Neuronal stem cell (in vitro differentiated cells): ENCODE results near the gene DVL1.
A peak's percentile ranks its signal among the peaks of the same experiment; 100 is the strongest.

Source experiments
- DNase-seq: peaks from one replicate; pipeline ENCODE4 v3.0.0-alpha.2; 2013; ENCODE audit warnings: low spot score
- H2AFZ ChIP-seq: one replicate; pipeline ENCODE4 v1.6.1; 2013; ENCODE audit warnings: mild to moderate bottlenecking, low read length, inconsistent platforms
- H2AK5ac ChIP-seq: 2 replicates; pipeline ENCODE4 v1.6.1; 2013; ENCODE audit warnings: low read depth, mild to moderate bottlenecking, inconsistent platforms, low read length, moderate library complexity, mixed read lengths
- H2BK120ac ChIP-seq: 2 replicates; pipeline ENCODE4 v1.6.1; 2013; ENCODE audit warnings: low read depth, mild to moderate bottlenecking, inconsistent platforms, low read length, moderate library complexity, mixed read lengths
- H2BK12ac ChIP-seq: one replicate; pipeline ENCODE4 v1.6.1; 2013; ENCODE audit warnings: low read length, inconsistent platforms
- H2BK15ac ChIP-seq: 2 replicates; pipeline ENCODE4 v1.6.1; 2013; ENCODE audit warnings: mild to moderate bottlenecking, low read length, inconsistent platforms, mixed read lengths
- H2BK5ac ChIP-seq: one replicate; pipeline ENCODE4 v1.6.1; 2013; ENCODE audit warnings: inconsistent platforms, mild to moderate bottlenecking, low read length, moderate library complexity
- H3K14ac ChIP-seq: one replicate; pipeline ENCODE4 v1.6.1; 2013; ENCODE audit warnings: low read length, inconsistent platforms
- H3K18ac ChIP-seq: 2 replicates; pipeline ENCODE4 v1.6.1; 2013; ENCODE audit warnings: low read length, inconsistent platforms
- H3K23ac ChIP-seq: 2 replicates; pipeline ENCODE4 v1.6.1; 2013; ENCODE audit warnings: low read depth, mild to moderate bottlenecking, mixed read lengths, low read length, inconsistent platforms; ENCODE audit not compliant: poor library complexity
- H3K27ac ChIP-seq: replicated peaks from 3 replicates; pipeline ENCODE4 v1.5.1; 2013; ENCODE audit warnings: low read length, inconsistent platforms
- H3K27me3 ChIP-seq, 3 experiments: 2 replicates each; pipeline ENCODE4 v1.6.1; 2013; ENCODE audit warnings: low read length in 3 of 3, mild to moderate bottlenecking in 2 of 3, inconsistent platforms in 1 of 3, low read depth in 1 of 3, mixed read lengths in 1 of 3, moderate library complexity in 1 of 3; ENCODE audit not compliant: control insufficient read depth in 3 of 3, insufficient read depth in 3 of 3
- H3K36me3 ChIP-seq, 2 donors: replicated peaks in 1 of 2; 2 replicates each; pipeline ENCODE4 v1.6.1; 2013; ENCODE audit warnings: low read length in 2 of 2; ENCODE audit not compliant: control insufficient read depth in 2 of 2, insufficient read depth in 2 of 2
- H3K4ac ChIP-seq: 2 replicates; pipeline ENCODE4 v1.6.1; 2013; ENCODE audit warnings: inconsistent platforms, mild to moderate bottlenecking, low read length, moderate library complexity
- H3K4me1 ChIP-seq, 2 donors: 1 replicate in 1 of 2; 2 replicates in 1 of 2; pipeline ENCODE4 v1.6.1; 2013; ENCODE audit warnings: low read length in 2 of 2, low read depth in 1 of 2; ENCODE audit not compliant: control insufficient read depth in 2 of 2, insufficient read depth in 1 of 2
- H3K4me2 ChIP-seq: one replicate; pipeline ENCODE4 v1.6.1; 2013; ENCODE audit warnings: mild to moderate bottlenecking, low read length, inconsistent platforms; ENCODE audit not compliant: insufficient read depth, poor library complexity, severe bottlenecking
- H3K4me3 ChIP-seq, 2 donors: 2 replicates each; pipeline ENCODE4 v1.5.1; 2013; ENCODE audit warnings: low read length in 2 of 2, mild to moderate bottlenecking in 2 of 2, inconsistent platforms in 1 of 2, moderate library complexity in 1 of 2
- H3K79me1 ChIP-seq: one replicate; pipeline ENCODE4 v1.6.1; 2013; ENCODE audit warnings: low read depth, mild to moderate bottlenecking, inconsistent platforms, low read length, moderate library complexity
- H3K9ac ChIP-seq: one replicate; pipeline ENCODE4 v1.6.1; 2013; ENCODE audit warnings: mild to moderate bottlenecking, low read depth, low read length, inconsistent platforms; ENCODE audit not compliant: poor library complexity
- H3K9me3 ChIP-seq, 2 donors: replicated peaks in 1 of 2; 2 replicates each; pipeline versions ENCODE3 to v1.6.1; 2013; ENCODE audit warnings: low read length in 2 of 2, mild to moderate bottlenecking in 2 of 2, inconsistent platforms in 1 of 2, low read depth in 1 of 2, mixed read lengths in 1 of 2, moderate library complexity in 1 of 2; ENCODE audit not compliant: control insufficient read depth in 2 of 2, insufficient read depth in 1 of 2
- H4K8ac ChIP-seq: one replicate; pipeline ENCODE4 v1.6.1; 2013; ENCODE audit warnings: low read depth, mild to moderate bottlenecking, inconsistent platforms, low read length, moderate library complexity
- H4K91ac ChIP-seq: one replicate; pipeline ENCODE4 v1.6.1; 2013; ENCODE audit warnings: low read length, low read depth, mild to moderate bottlenecking, inconsistent platforms; ENCODE audit not compliant: poor library complexity
- WGBS, 2 donors: extraction: QIAGEN DNeasy Blood & Tissue Kit; methylation state at CpG; one replicate each; pipeline ENCODE4 v1.1.7; 2013; ENCODE audit warnings: missing lambda C conversion rate in 2 of 2, mixed read lengths in 1 of 2; ENCODE audit not compliant: insufficient read length in 2 of 2, insufficient replicate concordance in 1 of 2; ENCODE audit errors: extremely low coverage in 2 of 2; 5-methylcytosine and 5-hydroxymethylcytosine counted together

DVL1 gene

GRCh38 chr1:1354271-1355247, 5.3 kb upstream of the DVL1 start:
- Histone ChIP-seq H3K9ac (peak overlapping the region; percentile 70), H3K27ac (no peak overlapping the region), H4K8ac (no peak overlapping the region), H3K4me2 (peak overlapping the region; percentile 66), H3K18ac (peak overlapping the region; percentile 95), H2BK120ac (no peak overlapping the region), H2AK5ac (peak overlapping the region; percentile 92), H2BK5ac (peak overlapping the region; percentile 39), H3K23ac (peak overlapping the region; percentile 98), H3K4me3 (peak overlapping the region in 1 of 2 donors; percentile 19), H3K4ac (peak overlapping the region; percentile 23), H3K4me1 (peaks cover 41 to 51% of the 10 kb centered on the region in 2 donors), H3K14ac (peak overlapping the region; percentile 94), H3K27me3 (peaks cover 0 to 25% (median 14%) of the 10 kb centered on the region in 3 experiments), H4K91ac (no peak overlapping the region), H2BK15ac (peak overlapping the region; percentile 92), H2AFZ (no peak overlapping the region), H3K9me3 (peaks cover 0 to 3% of the 10 kb centered on the region in 2 donors), H3K36me3 (peaks cover 2 to 5% of the 10 kb centered on the region in 2 donors), H3K79me1 (peaks cover 4% of the 10 kb centered on the region), H2BK12ac (peak overlapping the region; percentile 84)
- no CpG with 5 or more reads among the region's 116 CpGs for WGBS, 2 donors
- no peak for DNase-seq

- Histone ChIP-seq H2BK120ac (no peak overlapping the region), H2BK12ac (no peak overlapping the region), H3K4me3 (no peak overlapping the region), H3K4me1 (peaks cover 31 to 41% of the 10 kb centered on the region in 2 donors), H2AFZ (no peak overlapping the region), H4K91ac (no peak overlapping the region), H3K4ac (no peak overlapping the region), H3K23ac (peak overlapping the region; percentile 98), H3K4me2 (peak overlapping the region; percentile 66), H4K8ac (no peak overlapping the region), H3K18ac (peak overlapping the region; percentile 61), H2BK5ac (peak overlapping the region; percentile 39), H3K9me3 (peaks cover 0 to 3% of the 10 kb centered on the region in 2 donors), H3K14ac (peak overlapping the region; percentile 71), H2BK15ac (no peak overlapping the region), H3K27ac (no peak overlapping the region), H3K79me1 (peaks cover 6% of the 10 kb centered on the region), H3K9ac (peak overlapping the region; percentile 55), H3K27me3 (peaks cover 0 to 25% (median 14%) of the 10 kb centered on the region in 3 experiments), H3K36me3 (peaks cover 2 to 5% of the 10 kb centered on the region in 2 donors), H2AK5ac (peak overlapping the region; percentile 92)
- WGBS, 2 donors = no CpG with 5 or more reads among the region's 28 CpGs
- DNase-seq = no peak
Observed at GRCh38 chr1:1353389-1354151, 4.4 kb upstream of the DVL1 start.

- Histone ChIP-seq H2AK5ac (peak overlapping the region; percentile 68), H3K23ac (peak overlapping the region; percentile 98), H4K91ac (no peak overlapping the region), H4K8ac (no peak overlapping the region), H3K4ac (no peak overlapping the region), H2BK120ac (peak overlapping the region; percentile 83), H3K14ac (no peak overlapping the region), H2BK15ac (no peak overlapping the region), H3K36me3 (peaks cover 2 to 5% of the 10 kb centered on the region in 2 donors), H2AFZ (no peak overlapping the region), H3K9ac (peak overlapping the region; percentile 21), H2BK5ac (peak overlapping the region; percentile 66), H2BK12ac (no peak overlapping the region), H3K4me2 (no peak overlapping the region), H3K27ac (no peak overlapping the region), H3K18ac (no peak overlapping the region), H3K4me1 (peaks cover 30 to 40% of the 10 kb centered on the region in 2 donors), H3K27me3 (peaks cover 0 to 25% (median 14%) of the 10 kb centered on the region in 3 experiments), H3K79me1 (peaks cover 12% of the 10 kb centered on the region), H3K4me3 (no peak overlapping the region), H3K9me3 (peaks cover 0 to 3% of the 10 kb centered on the region in 2 donors)
- WGBS, 2 donors = no CpG with 5 or more reads among the region's 5 CpGs
- no peak for DNase-seq
Observed at GRCh38 chr1:1352786-1353388, 3.7 kb upstream of the DVL1 start.
